ENCODE results near the gene ARSI.

Gene ARSI

GRCh38 chr5:150325426-150325825 is 22.7 kb upstream of the ARSI start:
- DNase-seq = no peak

GRCh38 chr5:150323819-150324218 is 21.1 kb upstream of the ARSI start:
- no peak for DNase-seq

- no peak for DNase-seq
Observed at GRCh38 chr5:150323092-150323491, 20.4 kb upstream of the ARSI start.

- no peak for DNase-seq
Observed at GRCh38 chr5:150322202-150322601, 19.5 kb upstream of the ARSI start.

GRCh38 chr5:150321784-150322183 is 19.1 kb upstream of the ARSI start:
- no peak for DNase-seq

- no peak for DNase-seq
Observed at GRCh38 chr5:150321211-150321610, 18.5 kb upstream of the ARSI start.

GRCh38 chr5:150320044-150320613 is 17.4 kb upstream of the ARSI start:
- DNase-seq = no peak

- no peak for DNase-seq
Observed at GRCh38 chr5:150319484-150319790, 16.7 kb upstream of the ARSI start.

GRCh38 chr5:150318613-150319483 is 16.1 kb upstream of the ARSI start:
- no peak for DNase-seq

- peak; percentile 36 for DNase-seq
Observed at GRCh38 chr5:150317048-150318003, 14.6 kb upstream of the ARSI start.

GRCh38 chr5:150316320-150316719 is 13.6 kb upstream of the ARSI start:
- no peak for DNase-seq

- no peak for DNase-seq
Observed at GRCh38 chr5:150315245-150315644, 12.5 kb upstream of the ARSI start.

GRCh38 chr5:150313921-150314716 is 11.4 kb upstream of the ARSI start:
- DNase-seq = no peak

- DNase-seq = no peak
Observed at GRCh38 chr5:150313501-150313900, 10.8 kb upstream of the ARSI start.

- no peak for DNase-seq
Observed at GRCh38 chr5:150312518-150312917, 9.8 kb upstream of the ARSI start.

- no peak for DNase-seq
Observed at GRCh38 chr5:150311015-150311692, 8.4 kb upstream of the ARSI start.

- DNase-seq = no peak
Observed at GRCh38 chr5:150310246-150310645, 7.5 kb upstream of the ARSI start.

- no peak for DNase-seq
Observed at GRCh38 chr5:150309886-150310239, 7.2 kb upstream of the ARSI start.

GRCh38 chr5:150309101-150309885 is 6.6 kb upstream of the ARSI start:
- no peak for DNase-seq

GRCh38 chr5:150307617-150308426 is 5.1 kb upstream of the ARSI start:
- no peak for DNase-seq

- DNase-seq = no peak
Observed at GRCh38 chr5:150306775-150307174, 4.1 kb upstream of the ARSI start.

Measured in stimulated activated CD8-positive, alpha-beta memory T cell treated with anti-CD3 and anti-CD28 coated beads, Interleukin-4, amount 100 ng/mL, for 48 hours (primary cell).